PC-3 (cell line): Measurements from ENCODE around the gene H19.

Experiments
- EZH2 ChIP-seq: fragments of 300-600 bp; sonication (generic); IDR thresholded peaks from one replicate; pipeline ENCODE4 v1.6.1; 2017; ENCODE audit warnings: antibody characterized with exemption, mild to moderate bottlenecking, low read length; ENCODE audit not compliant: unreplicated experiment
- EZH2phosphoT487 ChIP-seq: fragments of 300-600 bp; sonication (generic); IDR thresholded peaks from 2 replicates; pipeline ENCODE4 v1.6.1; 2018; ENCODE audit warnings: mild to moderate bottlenecking, antibody characterized with exemption, low read length, borderline replicate concordance
- TF ChIP-seq, protein P1 (sequence below): fragments of 300-600 bp; sonication (generic); conservative IDR thresholded peaks from 2 replicates; pipeline ENCODE4 v1.5.1; 2017; ENCODE audit warnings: antibody characterized with exemption, low read depth, mild to moderate bottlenecking, low read length

DNA sequence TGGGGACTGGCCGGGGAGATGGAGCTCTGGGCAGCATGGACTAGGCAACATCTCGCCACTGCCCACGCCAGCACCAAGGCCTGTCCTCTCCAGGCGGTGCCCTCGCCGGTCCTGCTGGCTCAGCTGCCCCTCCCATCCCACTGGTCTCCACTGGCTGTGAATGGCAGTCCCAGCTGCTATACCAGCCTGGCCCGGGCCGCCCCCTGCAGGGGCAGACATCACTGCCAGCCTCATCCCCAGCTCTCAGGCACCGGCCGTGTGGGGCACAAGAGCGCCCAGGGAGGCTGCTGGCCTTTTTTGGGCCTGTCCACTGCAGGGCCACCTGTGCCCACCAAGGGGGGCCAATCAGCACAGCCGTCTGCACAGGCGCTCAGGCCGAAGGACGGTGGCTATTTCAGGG lies 30.1 kb upstream of the H19 start:
- TF ChIP-seq, protein P1, sequence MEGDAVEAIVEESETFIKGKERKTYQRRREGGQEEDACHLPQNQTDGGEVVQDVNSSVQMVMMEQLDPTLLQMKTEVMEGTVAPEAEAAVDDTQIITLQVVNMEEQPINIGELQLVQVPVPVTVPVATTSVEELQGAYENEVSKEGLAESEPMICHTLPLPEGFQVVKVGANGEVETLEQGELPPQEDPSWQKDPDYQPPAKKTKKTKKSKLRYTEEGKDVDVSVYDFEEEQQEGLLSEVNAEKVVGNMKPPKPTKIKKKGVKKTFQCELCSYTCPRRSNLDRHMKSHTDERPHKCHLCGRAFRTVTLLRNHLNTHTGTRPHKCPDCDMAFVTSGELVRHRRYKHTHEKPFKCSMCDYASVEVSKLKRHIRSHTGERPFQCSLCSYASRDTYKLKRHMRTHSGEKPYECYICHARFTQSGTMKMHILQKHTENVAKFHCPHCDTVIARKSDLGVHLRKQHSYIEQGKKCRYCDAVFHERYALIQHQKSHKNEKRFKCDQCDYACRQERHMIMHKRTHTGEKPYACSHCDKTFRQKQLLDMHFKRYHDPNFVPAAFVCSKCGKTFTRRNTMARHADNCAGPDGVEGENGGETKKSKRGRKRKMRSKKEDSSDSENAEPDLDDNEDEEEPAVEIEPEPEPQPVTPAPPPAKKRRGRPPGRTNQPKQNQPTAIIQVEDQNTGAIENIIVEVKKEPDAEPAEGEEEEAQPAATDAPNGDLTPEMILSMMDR = no peak
- TF ChIP-seq EZH2 (no peak), EZH2phosphoT487 (no peak)
